GM19463 (cell line): ENCODE data around the gene SINHCAF.
"Not testable (repeated sequence)": the region's sequence is repeated elsewhere in the genome, so short reads cannot be mapped to it uniquely, and the experiment has no call there.

Experiments
- ATAC-seq: cut with Tn5 transposase; IDR thresholded peaks from one replicate; pipeline ENCODE4 v1.9.1; 2021; ENCODE audit warnings: mild to moderate bottlenecking, moderate library complexity; ENCODE audit not compliant: unreplicated experiment

The SINHCAF gene

DNA sequence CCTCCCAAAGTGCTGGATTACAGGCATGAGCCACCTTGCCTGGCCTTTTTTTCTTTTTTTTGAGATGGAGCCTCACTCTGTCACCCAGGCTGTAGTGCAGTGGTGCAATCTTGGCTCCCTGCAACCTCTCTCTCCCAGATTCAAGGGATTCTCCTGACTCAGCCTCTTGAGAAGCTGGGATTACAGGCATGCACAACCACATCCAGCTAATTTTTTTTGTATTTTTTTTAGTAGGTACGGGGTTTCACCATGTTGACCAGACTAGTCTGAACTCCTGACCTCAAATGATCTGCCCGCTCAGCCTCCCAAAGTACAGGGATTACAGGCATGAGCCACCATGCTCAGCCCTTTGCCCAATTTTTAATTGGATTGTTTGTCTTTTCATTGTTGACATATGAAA lies 58.0 kb downstream of the SINHCAF start:
- ATAC-seq, result no peak

DNA sequence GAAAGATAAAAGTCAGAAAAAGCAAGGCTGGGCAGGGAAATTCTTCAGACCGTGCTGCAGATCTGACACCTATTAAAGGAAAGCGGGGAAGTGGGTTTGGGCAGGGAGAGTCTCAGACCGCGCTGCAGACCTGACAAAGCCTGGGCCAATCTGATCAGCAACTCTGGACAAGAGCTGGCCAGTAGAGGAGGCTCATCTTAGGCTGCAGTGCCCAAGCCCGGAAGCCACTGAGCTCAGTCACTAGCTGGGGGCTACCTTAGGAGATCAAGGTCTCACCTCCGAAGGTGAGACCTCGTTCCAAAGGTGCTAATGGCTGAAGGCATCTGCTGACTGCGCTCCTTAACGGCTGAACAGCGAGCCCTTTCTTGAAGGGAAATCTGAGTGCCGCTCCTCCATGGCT lies 60.2 kb downstream of the SINHCAF start:
- no peak for ATAC-seq

DNA sequence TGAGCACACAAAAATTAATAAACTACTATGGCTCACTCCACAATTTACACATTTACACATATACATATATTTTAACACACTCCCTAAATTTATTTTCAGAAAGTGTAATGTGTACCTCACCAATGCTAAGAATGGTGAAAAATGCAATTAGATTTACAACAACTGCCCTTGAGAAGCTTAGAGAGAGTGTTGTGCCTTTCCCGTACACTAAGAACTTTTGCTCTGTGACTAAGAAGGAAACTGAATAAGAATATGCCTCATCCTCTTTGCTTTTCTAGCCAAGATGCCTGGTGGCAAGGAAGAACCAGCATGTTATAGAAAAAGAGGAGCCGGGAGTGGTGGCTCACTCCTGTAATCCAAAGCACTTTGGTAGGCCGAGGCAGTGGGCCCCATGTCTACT lies 62.3 kb downstream of the SINHCAF start:
- ATAC-seq, result no peak

DNA sequence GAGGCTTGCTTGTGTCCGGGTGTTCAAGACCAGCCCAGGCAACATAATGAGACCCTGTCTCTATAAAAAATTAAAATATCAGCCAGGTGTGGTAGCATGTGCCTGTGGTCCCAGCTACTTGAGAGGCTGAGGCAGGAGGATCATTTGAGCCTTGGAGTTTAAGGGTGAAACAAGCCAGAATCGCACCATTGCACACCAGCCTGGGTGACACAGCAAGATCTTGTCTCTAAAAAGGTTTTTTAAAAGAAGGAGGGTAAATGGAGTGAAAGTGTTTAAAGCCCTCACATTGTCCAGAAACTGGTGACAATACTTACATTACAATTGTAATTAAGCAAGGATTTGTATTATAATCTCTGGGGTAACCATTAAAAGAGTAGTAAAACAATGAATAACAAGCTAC lies 64.2 kb downstream of the SINHCAF start:
- ATAC-seq, result no peak

DNA sequence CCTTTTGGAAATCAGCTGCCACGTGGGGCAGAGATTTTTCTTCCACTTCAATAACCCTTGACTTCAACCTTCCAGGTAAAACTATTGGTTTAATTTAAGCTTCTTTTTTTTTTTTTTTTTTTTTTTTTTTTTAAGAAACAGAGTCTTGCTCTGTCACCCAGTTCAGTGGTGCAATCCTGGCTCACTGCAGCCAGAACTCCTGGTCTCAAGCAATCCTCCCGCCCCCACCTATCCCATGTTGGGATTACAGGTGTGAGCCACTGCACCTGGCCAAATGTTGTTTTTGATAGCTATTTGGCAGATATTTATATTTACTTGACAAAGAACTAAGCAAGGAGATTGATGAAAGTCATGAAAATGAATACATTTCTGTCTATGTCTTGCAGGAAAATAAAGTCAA lies 65.1 kb downstream of the SINHCAF start:
- ATAC-seq, result no peak

DNA sequence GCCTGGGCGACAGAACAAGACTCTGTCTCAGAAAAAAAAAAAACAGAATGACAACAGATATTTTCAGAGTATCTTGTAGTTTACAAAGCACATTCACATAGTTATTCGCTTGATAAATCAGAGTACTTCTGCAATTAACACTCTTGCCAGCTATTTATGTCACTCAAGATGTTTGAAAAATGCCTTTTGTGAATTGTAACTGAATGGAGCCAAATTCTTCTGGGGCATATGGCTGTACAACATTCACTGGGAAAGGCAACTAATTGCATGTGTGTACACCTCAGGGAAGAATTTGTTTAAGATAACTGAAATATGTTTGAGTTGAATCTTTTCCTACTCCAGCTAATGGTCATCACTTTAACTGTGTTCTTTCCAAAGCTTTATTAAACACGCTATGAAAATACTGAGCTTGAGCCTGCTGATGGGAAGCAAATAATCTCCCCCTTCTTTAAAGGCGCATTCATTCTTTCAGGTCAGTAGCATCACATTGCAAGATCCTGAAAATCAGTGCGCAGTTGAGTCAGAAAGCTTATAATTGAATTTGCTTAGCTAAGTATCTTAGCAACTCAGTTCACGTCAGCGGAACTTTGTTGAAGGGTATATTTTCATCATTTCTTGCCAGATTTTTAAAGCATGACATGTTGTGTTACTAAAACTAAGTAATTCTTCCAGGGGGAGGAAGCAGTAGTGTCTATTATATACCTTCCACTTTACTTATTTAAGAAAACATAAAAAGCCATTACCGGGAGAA lies 66.6 kb downstream of the SINHCAF start:
- ATAC-seq, result no peak

DNA sequence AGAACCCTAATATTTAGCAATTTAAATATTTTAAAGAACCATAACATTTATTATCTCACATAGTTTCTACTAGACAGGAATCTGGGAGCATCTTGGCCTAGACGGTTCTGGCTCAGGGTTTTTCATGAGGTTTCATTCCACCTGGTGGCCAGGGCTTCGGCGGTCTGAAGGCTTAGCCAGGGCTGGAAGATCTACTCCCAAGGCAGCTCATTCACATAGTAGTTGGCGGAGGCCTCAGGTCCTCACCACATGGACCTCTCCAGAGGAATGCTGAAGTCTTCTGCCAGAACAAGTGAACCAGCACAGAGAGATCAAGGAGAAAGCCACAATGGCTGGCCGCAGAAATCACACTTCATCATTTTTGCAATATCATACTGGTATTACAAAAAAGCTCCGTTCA lies 68.2 kb downstream of the SINHCAF start:
- no peak for ATAC-seq

DNA sequence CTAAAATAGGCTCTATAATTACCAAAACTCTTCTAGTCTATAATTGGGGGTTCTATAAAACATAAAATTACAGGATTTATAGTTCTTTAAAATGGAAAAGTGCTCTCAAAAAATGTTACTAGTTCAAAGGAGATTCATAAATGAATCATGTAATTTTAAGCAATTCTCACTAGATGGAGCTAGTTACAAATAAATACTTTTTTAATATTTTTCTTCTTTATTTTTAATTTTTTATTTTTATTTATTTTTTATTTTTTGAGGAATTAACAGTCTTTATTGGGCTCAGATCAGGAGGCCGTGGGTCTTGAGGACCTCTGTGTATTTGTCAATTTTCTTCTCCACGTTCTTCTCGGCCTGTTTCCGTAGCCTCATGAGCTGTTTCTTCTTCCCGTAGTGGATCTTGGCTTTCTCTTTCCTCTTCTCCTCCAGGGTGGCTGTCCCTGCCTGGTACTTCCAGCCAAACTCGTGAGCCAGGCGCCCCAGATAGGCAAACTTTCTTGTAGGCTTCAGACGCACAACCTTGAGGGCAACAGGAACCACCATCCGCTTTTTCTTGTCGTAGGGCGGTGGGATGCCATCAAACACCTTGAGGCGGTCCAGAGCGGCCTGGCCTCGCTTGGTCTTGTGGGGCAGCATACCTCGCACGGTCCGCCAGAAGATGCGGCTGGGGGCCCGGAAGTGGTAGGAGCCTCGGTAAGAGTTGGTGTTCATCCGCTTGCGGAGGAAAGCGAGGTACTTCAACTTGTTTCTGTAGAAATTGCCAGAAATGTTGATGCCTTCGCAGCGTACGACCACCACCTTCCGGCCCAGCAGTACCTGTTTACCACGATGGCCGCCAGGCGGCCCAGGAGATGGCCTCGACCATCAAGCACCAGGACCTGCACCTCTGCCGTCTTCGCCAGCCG lies 74.0 kb downstream of the SINHCAF start:
- not testable (repeated sequence) for ATAC-seq

DNA sequence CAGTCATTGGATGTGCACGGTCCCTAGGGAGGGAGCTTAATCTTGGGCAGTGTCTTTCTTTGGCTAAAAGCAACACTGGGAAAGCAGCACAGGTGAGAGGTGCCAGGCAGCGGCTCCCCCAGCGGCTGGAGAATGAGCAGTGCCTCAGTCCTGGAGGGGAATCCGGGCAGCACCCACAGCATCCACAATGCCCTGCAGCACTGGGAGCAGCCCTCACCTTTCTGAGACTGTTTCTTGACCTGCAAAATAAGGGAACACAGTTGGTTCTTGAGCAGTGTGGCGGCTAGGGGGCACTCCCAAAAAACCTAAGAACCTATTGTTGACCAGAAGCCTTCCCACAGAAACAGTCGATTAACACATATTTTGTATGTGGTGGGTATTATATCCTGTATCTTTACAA lies 75.8 kb downstream of the SINHCAF start:
- no peak for ATAC-seq

DNA sequence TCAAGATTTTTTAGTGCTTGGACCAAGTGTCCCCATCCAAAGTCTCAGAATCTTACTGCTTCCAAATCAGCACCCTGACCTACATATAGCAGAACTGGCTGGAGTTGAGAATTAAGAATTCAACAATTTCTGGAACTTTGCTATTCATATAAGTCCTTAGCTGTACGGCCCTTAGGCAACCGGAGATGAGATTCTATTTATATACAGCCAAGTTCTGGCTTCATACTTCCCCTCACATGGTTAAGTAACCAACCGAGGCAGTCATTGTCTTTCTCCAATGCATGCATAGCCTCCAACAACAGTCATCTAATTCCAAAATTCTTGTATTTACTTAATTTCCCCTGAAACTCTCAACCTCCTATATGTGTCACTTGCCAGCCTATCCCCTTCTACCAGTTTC lies 76.6 kb downstream of the SINHCAF start:
- ATAC-seq, result no peak

DNA sequence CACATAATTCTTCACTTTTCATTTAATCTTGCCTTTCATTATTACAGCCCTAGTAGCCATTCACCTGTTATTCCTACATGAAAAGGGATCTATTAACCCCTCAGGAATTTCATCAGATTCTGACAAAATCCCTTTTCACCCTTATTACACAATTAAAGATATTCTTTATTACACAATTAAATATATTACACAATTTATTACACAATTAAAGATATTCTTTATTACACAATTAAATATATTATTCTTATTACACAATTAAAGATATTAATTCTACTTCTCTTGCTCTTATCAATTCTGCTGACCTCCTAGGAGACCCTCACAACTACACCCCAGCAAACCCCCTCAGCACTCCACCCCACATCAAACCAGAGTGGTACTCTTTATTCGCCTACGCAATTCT lies 77.1 kb downstream of the SINHCAF start:
- no peak for ATAC-seq

DNA sequence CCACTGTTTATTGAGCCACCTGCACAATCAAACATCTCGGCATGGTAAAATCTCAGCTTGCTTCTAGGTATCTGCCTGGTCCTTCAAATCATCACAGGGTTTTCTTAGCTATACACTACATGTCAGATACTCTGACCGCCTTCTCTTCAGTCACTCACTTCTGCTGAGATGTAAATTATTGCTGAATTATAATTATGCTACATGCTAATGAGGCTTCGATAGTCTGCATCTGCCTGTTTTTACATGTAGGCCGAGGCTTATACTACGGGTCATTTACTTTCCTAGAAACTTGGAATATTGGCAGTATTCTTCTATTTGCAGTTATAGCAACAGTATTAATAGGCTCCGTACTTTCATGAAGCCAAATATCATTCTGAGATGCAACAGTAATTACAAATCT lies 77.6 kb downstream of the SINHCAF start:
- no peak for ATAC-seq

DNA sequence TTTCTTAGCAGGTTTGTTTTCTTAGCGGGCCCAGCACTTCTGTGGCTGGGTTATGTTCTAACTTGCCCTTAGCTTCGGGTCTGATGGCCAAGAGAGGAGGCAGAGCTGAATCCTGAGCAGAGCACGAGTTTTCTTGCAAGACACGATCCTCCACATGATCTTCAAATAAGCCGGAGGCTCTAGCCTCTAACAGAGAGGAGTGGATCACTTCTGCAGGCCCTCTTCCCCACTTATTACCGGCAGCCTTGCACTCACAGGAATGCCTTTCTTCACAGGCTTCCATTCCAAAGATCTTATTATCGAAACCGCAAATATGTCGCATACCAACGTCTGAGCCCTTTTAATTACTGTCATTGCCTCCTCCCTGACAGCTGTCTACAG lies 79.5 kb downstream of the SINHCAF start:
- no peak for ATAC-seq

DNA sequence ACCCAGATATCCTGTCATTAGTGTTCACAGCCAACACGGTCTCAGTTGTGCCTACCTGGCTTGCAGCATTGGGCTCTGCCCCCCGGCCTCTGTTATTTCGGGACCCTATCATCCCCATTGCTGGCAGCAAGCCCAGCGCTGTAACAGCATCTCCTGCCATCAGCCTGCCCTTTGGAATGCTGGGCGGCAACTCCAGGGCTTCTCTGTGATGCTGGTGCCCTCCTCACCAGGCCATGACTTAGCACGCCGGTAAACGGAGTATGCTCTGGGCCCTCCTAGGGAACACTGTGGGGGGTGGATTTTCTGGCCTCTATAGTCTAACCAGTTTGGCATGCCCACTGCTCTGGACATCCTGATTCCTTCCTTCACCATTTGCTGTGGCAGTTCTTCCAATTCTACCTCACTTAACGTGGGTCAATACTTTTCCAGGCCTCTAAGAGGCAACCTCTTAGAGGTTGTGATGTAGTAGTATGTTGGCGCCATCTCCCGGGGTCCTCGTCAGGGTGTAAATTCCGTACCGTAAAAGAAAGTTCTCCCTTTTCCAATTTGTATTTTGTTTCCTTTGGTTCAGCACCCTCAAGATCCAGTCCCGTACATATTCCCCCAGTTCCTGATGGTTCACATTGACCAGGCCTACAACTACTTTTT lies 80.0 kb downstream of the SINHCAF start:
- ATAC-seq, result no peak

DNA sequence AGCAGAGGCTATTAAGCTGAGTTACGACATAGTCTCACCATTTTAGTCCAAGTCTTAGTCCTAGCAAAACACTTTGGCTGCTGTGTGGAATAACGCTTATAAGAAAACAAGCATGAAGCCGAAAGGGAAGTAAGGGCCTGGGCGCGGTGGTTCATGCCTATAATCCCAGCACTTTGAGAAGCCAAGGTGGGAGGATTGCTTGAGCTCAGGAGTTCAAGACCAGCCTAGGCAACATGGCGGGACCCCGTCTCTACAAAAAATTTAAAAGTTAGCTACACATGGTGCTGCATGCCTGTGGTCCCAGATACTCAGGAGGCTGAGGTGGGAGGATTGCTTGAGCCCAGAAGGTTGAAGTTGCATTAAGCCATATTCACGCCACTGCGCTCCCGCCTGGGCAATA lies 83.5 kb downstream of the SINHCAF start:
- ATAC-seq, result not testable (repeated sequence)

DNA sequence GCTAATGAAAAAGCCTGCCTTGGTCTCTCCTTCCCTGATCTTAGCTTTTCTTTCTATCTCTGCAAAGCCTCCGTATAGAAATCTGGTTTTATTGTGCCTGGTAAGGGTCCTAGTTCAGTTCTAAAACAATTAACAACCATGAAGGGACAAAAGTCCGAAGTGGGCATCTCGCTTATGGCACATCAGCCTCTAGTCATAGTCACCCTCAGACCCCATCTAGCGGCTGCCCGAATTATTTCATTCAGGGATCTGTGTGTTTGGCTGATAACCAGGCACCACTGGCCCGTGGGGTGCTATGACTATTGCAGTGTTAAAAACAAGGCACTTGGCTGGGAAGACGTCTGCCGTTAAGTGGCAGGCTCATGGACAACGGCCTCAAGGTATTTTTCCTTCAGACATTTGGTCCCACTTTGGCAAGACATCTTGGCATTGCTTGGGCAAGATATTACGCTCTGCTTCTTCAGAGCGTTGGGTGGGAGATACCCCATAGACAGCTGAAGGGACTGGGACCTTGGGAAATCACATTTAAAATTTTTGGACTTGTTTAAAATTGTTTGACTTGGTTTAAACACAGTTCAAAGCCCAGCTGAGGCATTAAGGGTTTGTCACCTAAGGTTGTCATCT lies 87.1 kb downstream of the SINHCAF start:
- peak; percentile 90 for ATAC-seq

DNA sequence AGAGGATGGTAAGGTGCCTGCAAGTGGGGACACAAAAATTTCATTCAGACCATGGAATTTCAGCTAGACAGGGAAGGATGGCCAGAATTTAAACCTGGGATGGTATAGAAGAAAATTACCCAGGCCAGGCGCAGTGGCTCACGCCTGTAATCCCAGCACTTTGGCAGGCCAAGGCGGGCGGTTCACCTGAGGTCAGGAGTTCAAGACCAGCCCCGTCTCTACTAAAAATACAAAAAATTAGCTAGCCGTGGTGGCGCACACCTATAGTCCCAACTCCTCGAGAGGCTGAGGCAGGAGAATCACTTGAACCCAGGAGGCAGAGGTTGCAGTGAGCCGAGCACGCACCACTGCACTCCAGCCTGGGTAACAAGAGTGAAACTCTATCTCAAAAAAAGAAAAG lies 87.6 kb downstream of the SINHCAF start:
- ATAC-seq, result peak; percentile 19

DNA sequence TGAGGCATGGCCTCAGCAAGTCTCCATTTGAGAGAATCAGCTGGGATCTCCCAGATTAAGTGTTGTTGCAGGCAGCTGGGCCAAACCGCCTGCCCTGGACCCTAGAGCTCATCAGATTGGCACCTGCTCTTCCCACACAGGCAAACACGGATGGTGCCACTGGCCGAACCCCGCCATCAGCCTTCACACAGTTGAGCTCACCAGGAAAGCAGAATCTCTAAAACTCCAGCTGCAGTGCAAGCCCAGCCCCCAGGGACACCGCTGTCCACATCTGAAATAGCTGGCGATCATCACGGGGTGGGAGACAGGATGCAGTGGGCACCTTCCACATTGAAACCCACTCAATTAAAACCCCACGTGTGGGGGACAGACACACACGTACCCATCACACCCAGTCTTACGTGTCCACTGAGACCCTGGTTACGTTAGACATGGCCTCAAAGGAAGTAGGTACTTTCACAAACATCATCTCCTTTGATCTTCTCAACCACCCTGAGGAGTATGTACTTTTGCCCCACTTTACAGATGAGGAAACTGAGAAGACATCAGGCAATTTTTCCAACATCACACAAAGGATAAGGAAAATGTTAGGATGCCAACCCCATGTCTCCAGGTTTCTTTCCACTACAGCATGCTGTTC lies 88.8 kb downstream of the SINHCAF start:
- ATAC-seq, result no peak

DNA sequence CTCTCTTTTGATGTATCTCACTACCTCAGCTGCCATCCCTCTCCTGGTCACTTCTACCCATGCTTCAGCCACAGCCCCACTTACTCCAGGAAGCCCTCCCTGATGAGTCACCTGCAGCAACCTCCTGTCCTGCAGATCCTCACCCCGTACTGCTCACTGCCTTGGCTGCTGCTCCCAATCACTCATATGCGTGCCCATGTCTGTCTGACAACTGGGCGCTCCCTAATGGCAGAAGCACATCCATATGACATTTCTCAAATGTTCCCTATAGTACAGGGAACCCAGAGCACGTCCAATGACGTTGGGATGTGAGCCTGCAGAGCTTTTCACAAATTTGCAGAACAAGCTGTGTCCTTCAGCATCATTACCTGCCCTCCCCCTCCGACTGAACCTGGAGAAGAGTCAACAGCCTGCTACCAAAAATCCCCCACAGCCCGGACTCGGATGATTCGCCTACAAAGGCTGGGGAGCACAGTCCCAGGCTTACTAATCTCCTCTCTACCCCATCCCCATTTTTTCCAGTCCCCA lies 90.0 kb downstream of the SINHCAF start:
- ATAC-seq, result no peak
